ENCODE data around the gene ZNF627. TPM values are rescaled to one million over a fixed set of nuclear protein-coding genes. Genes with fewer than 3 reads are reported as not detected.

The ZNF627 gene
- total RNA-seq, 1 donor = 20.3 TPM

GRCh38 chr19:11550265-11550664 lies 47.0 kb upstream of the ZNF627 start:
- H3K79me2 ChIP-seq (ENCODE audit: insufficient read depth, low read length) = peaks cover 4% of the 10 kb centered on the region
- no peaks in the 10 kb centered on the region for H3K27me3 ChIP-seq (ENCODE audit: insufficient read depth, low read length)
- TF ChIP-seq CTCF (IDR thresholded peaks at IDR 0.05; ENCODE audit: extremely low read depth, low read depth, low read length) = no peak
- no peak overlapping the region for H2AFZ ChIP-seq (ENCODE audit: low read length)
- peaks cover 2% of the 10 kb centered on the region for H3K36me3 ChIP-seq (ENCODE audit: insufficient read depth, low read length)
- peak; percentile 83 for DNase-seq (ENCODE audit: insufficient read length, low spot score, missing footprints)
- no peaks in the 10 kb centered on the region for H3K4me1 ChIP-seq (ENCODE audit: insufficient read depth, low read length)
- no peak overlapping the region for H3K27ac ChIP-seq (ENCODE audit: low read depth, low read length)
- no peaks in the 10 kb centered on the region for H3K9me3 ChIP-seq (ENCODE audit: low read depth, low read length)
- no peak overlapping the region for H3K4me2 ChIP-seq (ENCODE audit: insufficient read depth, low read length)
- H4K20me1 ChIP-seq (ENCODE audit: insufficient read depth, low read length) = peaks cover 4% of the 10 kb centered on the region
- H3K4me3 ChIP-seq (ENCODE audit: insufficient read depth, low read length) = no peak overlapping the region

GRCh38 chr19:11551603-11552235 lies 45.6 kb upstream of the ZNF627 start:
- Histone ChIP-seq H3K27ac (ENCODE audit: low read depth, low read length) (no peak overlapping the region), H3K36me3 (ENCODE audit: insufficient read depth, low read length) (peaks cover 5% of the 10 kb centered on the region), H4K20me1 (ENCODE audit: insufficient read depth, low read length) (peaks cover 15% of the 10 kb centered on the region), H3K79me2 (ENCODE audit: insufficient read depth, low read length) (peaks cover 18% of the 10 kb centered on the region), H3K4me2 (ENCODE audit: insufficient read depth, low read length) (no peak overlapping the region), H2AFZ (ENCODE audit: low read length) (no peak overlapping the region), H3K9me3 (ENCODE audit: low read depth, low read length) (no peaks in the 10 kb centered on the region), H3K4me3 (ENCODE audit: insufficient read depth, low read length) (no peak overlapping the region), H3K27me3 (ENCODE audit: insufficient read depth, low read length) (no peaks in the 10 kb centered on the region), H3K4me1 (ENCODE audit: insufficient read depth, low read length) (no peaks in the 10 kb centered on the region)
- DNase-seq (ENCODE audit: insufficient read length, low spot score, missing footprints) = peak; percentile 90
- peak; percentile 49 for TF ChIP-seq CTCF (IDR thresholded peaks at IDR 0.05; ENCODE audit: extremely low read depth, low read depth, low read length)

GRCh38 chr19:11552666-11553372 lies 44.5 kb upstream of the ZNF627 start:
- H3K36me3 ChIP-seq (ENCODE audit: insufficient read depth, low read length) = peaks cover 5% of the 10 kb centered on the region
- H3K4me1 ChIP-seq (ENCODE audit: insufficient read depth, low read length) = peaks cover 2% of the 10 kb centered on the region
- H3K27me3 ChIP-seq (ENCODE audit: insufficient read depth, low read length) = no peaks in the 10 kb centered on the region
- no peak overlapping the region for H3K4me3 ChIP-seq (ENCODE audit: insufficient read depth, low read length)
- H4K20me1 ChIP-seq (ENCODE audit: insufficient read depth, low read length) = peaks cover 22% of the 10 kb centered on the region
- no peak overlapping the region for H3K27ac ChIP-seq (ENCODE audit: low read depth, low read length)
- no peak for TF ChIP-seq CTCF (IDR thresholded peaks at IDR 0.05; ENCODE audit: extremely low read depth, low read depth, low read length)
- no peak overlapping the region for H3K4me2 ChIP-seq (ENCODE audit: insufficient read depth, low read length)
- no peaks in the 10 kb centered on the region for H3K9me3 ChIP-seq (ENCODE audit: low read depth, low read length)
- H2AFZ ChIP-seq (ENCODE audit: low read length) = no peak overlapping the region
- peaks cover 28% of the 10 kb centered on the region for H3K79me2 ChIP-seq (ENCODE audit: insufficient read depth, low read length)
- DNase-seq (ENCODE audit: insufficient read length, low spot score, missing footprints) = peak; percentile 46

GRCh38 chr19:11554160-11554559 lies 43.1 kb upstream of the ZNF627 start:
- Histone ChIP-seq H3K79me2 (ENCODE audit: insufficient read depth, low read length) (peaks cover 41% of the 10 kb centered on the region), H3K4me2 (ENCODE audit: insufficient read depth, low read length) (no peak overlapping the region), H3K4me1 (ENCODE audit: insufficient read depth, low read length) (peaks cover 9% of the 10 kb centered on the region), H3K27me3 (ENCODE audit: insufficient read depth, low read length) (no peaks in the 10 kb centered on the region), H3K4me3 (ENCODE audit: insufficient read depth, low read length) (no peak overlapping the region), H4K20me1 (ENCODE audit: insufficient read depth, low read length) (peaks cover 34% of the 10 kb centered on the region), H2AFZ (ENCODE audit: low read length) (no peak overlapping the region), H3K9me3 (ENCODE audit: low read depth, low read length) (no peaks in the 10 kb centered on the region), H3K36me3 (ENCODE audit: insufficient read depth, low read length) (peaks cover 5% of the 10 kb centered on the region), H3K27ac (ENCODE audit: low read depth, low read length) (no peak overlapping the region)
- DNase-seq (ENCODE audit: insufficient read length, low spot score, missing footprints) = peak; percentile 38
- TF ChIP-seq CTCF (IDR thresholded peaks at IDR 0.05; ENCODE audit: extremely low read depth, low read depth, low read length) = no peak

Measured in osteoblast (primary cell).